IMR-90 (cell line): Measurements from ENCODE around the gene SLCO3A1. TPM values are rescaled to one million over a fixed set of nuclear protein-coding genes. Genes with fewer than 3 reads are reported as not detected.

ENCODE experiments used
- ATAC-seq: fragments of 200-7000 bp; cut with Tn5 transposase; 2 replicates; pipeline ENCODE4 v1.9.1; 2020; ENCODE audit warnings: low read depth, mild to moderate bottlenecking, moderate library complexity
- BruUV-seq: library from RNA; stranded (reverse); fragments of 400-500 nt; replicated peaks from 2 replicates; lab custom pipeline; 2021; lab: Mats Ljungman, UMichigan
- CTCF ChIA-PET: fragments of 300-600 bp; formaldehyde crosslinking; extraction: SDS; loops from one replicate; lab custom pipeline; 2021; ENCODE audit warnings: antibody characterized with exemption; lab: Yijun Ruan, JAX
- POLR2A ChIA-PET: fragments of 300-600 bp; sonication (Branson Sonifier 250); formaldehyde crosslinking; loops from one replicate; lab custom pipeline; 2022; ENCODE audit warnings: antibody characterized with exemption; ENCODE audit not compliant: unreplicated experiment; lab: Charles Lee
- DNase-seq: peaks from one replicate; pipeline ENCODE4 v3.0.0; 2013
- H2AFZ ChIP-seq: replicated peaks from 2 replicates; pipeline ENCODE3; 2013; ENCODE audit warnings: low read length, mild to moderate bottlenecking; ENCODE audit not compliant: poor library complexity
- H2AK5ac ChIP-seq: 2 replicates; pipeline ENCODE4 v1.6.1; 2013; ENCODE audit warnings: low read depth, low read length, inconsistent platforms
- H2AK9ac ChIP-seq: replicated peaks from 2 replicates; pipeline ENCODE3; 2013; ENCODE audit warnings: mild to moderate bottlenecking, low read depth, low read length, moderate library complexity; ENCODE audit not compliant: poor library complexity
- H2BK120ac ChIP-seq: 2 replicates; pipeline ENCODE4 v1.6.1; 2013; ENCODE audit warnings: low read depth, low read length, inconsistent platforms
- H2BK15ac ChIP-seq: 3 replicates; pipeline ENCODE4 v1.6.1; 2013; ENCODE audit warnings: low read depth, low read length, inconsistent platforms
- H2BK20ac ChIP-seq: 2 replicates; pipeline ENCODE4 v1.6.1; 2013; ENCODE audit warnings: low read depth, mild to moderate bottlenecking, inconsistent platforms, low read length, moderate library complexity
- H2BK5ac ChIP-seq: 2 replicates; pipeline ENCODE4 v1.6.1; 2013; ENCODE audit warnings: mild to moderate bottlenecking, low read depth, low read length, inconsistent platforms; ENCODE audit not compliant: poor library complexity, severe bottlenecking
- H3K14ac ChIP-seq: replicated peaks from 2 replicates; pipeline ENCODE4 v1.6.1; 2013; ENCODE audit warnings: low read depth, low read length, inconsistent platforms
- H3K18ac ChIP-seq: 2 replicates; pipeline ENCODE4 v1.6.1; 2013; ENCODE audit warnings: low read depth, low read length, control low read depth
- H3K23ac ChIP-seq: 2 replicates; pipeline ENCODE4 v1.6.1; 2013; ENCODE audit warnings: low read depth, low read length, inconsistent platforms
- H3K27ac ChIP-seq: 2 replicates; pipeline ENCODE4 v1.5.1; 2013; ENCODE audit warnings: mild to moderate bottlenecking, control low read depth, low read length; ENCODE audit not compliant: insufficient read depth
- H3K27me3 ChIP-seq: 2 replicates; pipeline ENCODE4 v1.6.1; 2013; ENCODE audit warnings: low read length; ENCODE audit not compliant: control insufficient read depth, insufficient read depth
- H3K36me3 ChIP-seq: 2 replicates; pipeline ENCODE4 v1.6.1; 2013; ENCODE audit warnings: low read length, mixed read lengths; ENCODE audit not compliant: control insufficient read depth, insufficient read depth
- H3K4ac ChIP-seq: 2 replicates; pipeline ENCODE4 v1.6.1; 2013; ENCODE audit warnings: low read depth, low read length, inconsistent platforms
- H3K4me1 ChIP-seq: 2 replicates; pipeline ENCODE4 v1.6.1; 2013; ENCODE audit warnings: low read length, mixed read lengths; ENCODE audit not compliant: control insufficient read depth, insufficient read depth
- H3K4me2 ChIP-seq: 2 replicates; pipeline ENCODE4 v1.6.1; 2013; ENCODE audit warnings: low read depth, mild to moderate bottlenecking, control low read depth, low read length, moderate library complexity
- H3K4me3 ChIP-seq: 2 replicates; pipeline ENCODE4 v1.5.1; 2013; ENCODE audit warnings: low read depth, mild to moderate bottlenecking, control low read depth, low read length, moderate library complexity; ENCODE audit not compliant: insufficient read depth
- H3K56ac ChIP-seq: 2 replicates; pipeline ENCODE4 v1.6.1; 2013; ENCODE audit warnings: low read length, inconsistent platforms; ENCODE audit not compliant: insufficient read depth; ENCODE audit errors: extremely low read depth
- H3K79me1 ChIP-seq, 2 experiments: 2 replicates each; pipeline ENCODE4 v1.6.1; 2013; ENCODE audit warnings: low read length in 2 of 2, inconsistent platforms in 1 of 2, low read depth in 1 of 2
- H3K9ac ChIP-seq: 2 replicates; pipeline ENCODE4 v1.6.1; 2013; ENCODE audit warnings: low read depth, low read length, control low read depth
- H3K9me1 ChIP-seq: 2 replicates; pipeline ENCODE4 v1.6.1; 2013; ENCODE audit warnings: low read length, inconsistent platforms; ENCODE audit not compliant: insufficient read depth
- H3K9me3 ChIP-seq: 2 replicates; pipeline ENCODE4 v1.6.1; 2013; ENCODE audit warnings: low read length; ENCODE audit not compliant: control insufficient read depth, insufficient read depth
- H4K20me1 ChIP-seq: 2 replicates; pipeline ENCODE4 v1.6.1; 2013; ENCODE audit warnings: low read length, inconsistent platforms; ENCODE audit not compliant: insufficient read depth
- H4K5ac ChIP-seq: 2 replicates; pipeline ENCODE4 v1.6.1; 2013; ENCODE audit warnings: mild to moderate bottlenecking, low read depth, low read length, control low read depth
- H4K8ac ChIP-seq, 2 experiments: 2 replicates each; pipeline ENCODE4 v1.6.1; 2013; ENCODE audit warnings: low read depth in 2 of 2, low read length in 2 of 2, control low read depth in 1 of 2, inconsistent platforms in 1 of 2
- H4K91ac ChIP-seq: 2 replicates; pipeline ENCODE4 v1.6.1; 2013; ENCODE audit warnings: low read depth, low read length, inconsistent platforms; ENCODE audit not compliant: insufficient read depth
- CHD1 ChIP-seq: IDR thresholded peaks from 2 replicates; pipeline ENCODE4 v1.6.1; 2012; ENCODE audit warnings: low read depth, low read length, improper control_type of control experiment
- FOS ChIP-seq: fragments of 150-350 bp; IDR thresholded peaks from 2 replicates; pipeline ENCODE4 v1.6.1; 2016; ENCODE audit warnings: low read depth, low read length
- MAZ ChIP-seq: IDR thresholded peaks from 2 replicates; pipeline ENCODE4 v1.6.1; 2012; ENCODE audit warnings: low read depth, mild to moderate bottlenecking, low read length, improper control_type of control experiment, moderate library complexity, borderline replicate concordance
- MXI1 ChIP-seq: IDR thresholded peaks from 2 replicates; pipeline ENCODE4 v1.6.1; 2012; ENCODE audit warnings: low read depth, mild to moderate bottlenecking, low read length, moderate library complexity, borderline replicate concordance
- POLR2A ChIP-seq: IDR thresholded peaks from 2 replicates; pipeline ENCODE4 v1.6.1; 2012; ENCODE audit warnings: mild to moderate bottlenecking, low read depth, low read length
- RCOR1 ChIP-seq: IDR thresholded peaks from 2 replicates; pipeline ENCODE4 v1.6.1; 2012; ENCODE audit warnings: mild to moderate bottlenecking, low read length, improper control_type of control experiment; ENCODE audit not compliant: insufficient replicate concordance
- RFX5 ChIP-seq: IDR thresholded peaks from 2 replicates; pipeline ENCODE4 v1.8.0; 2012; ENCODE audit warnings: low read depth, mild to moderate bottlenecking, low read length, moderate library complexity
- WGBS, 2 experiments: methylation state at CpG; one replicate each; pipeline versions ENCODE4 v1.1.5 to v1.1.7; 2013; ENCODE audit warnings: missing lambda C conversion rate in 2 of 2; ENCODE audit not compliant: insufficient read length in 1 of 2; ENCODE audit errors: extremely low coverage in 2 of 2; 5-methylcytosine and 5-hydroxymethylcytosine counted together
- dilution Hi-C: fragments of 300-500 bp; cut with HindIII; formaldehyde crosslinking; loops from one replicate; pipeline ENCODE4 v1.14.3; 2018; ENCODE audit warnings: low sequenced_read_pairs; ENCODE audit not compliant: unreplicated experiment
- in situ Hi-C: fragments of 300-500 bp; cut with MboI; formaldehyde crosslinking; loops from 3 replicates; pipeline ENCODE4 v1.14.3; 2019; ENCODE audit warnings: low sequenced_read_pairs, inconsistent platforms, mixed read lengths
- intact Hi-C: fragments of 100-400 bp; cut with micrococcal nuclease; formaldehyde crosslinking; loops from 2 replicates; pipeline ENCODE4 v1.10.0; 2022
- polyA plus RNA-seq, 3 experiments: library from polyadenylated mRNA; depleted of rRNA; stranded (reverse); fragments of >200 nt; gene quantifications; 2 replicates each; pipeline ENCODE4 v1.2.3, GENCODE V29; 2012; ENCODE audit warnings: low replicate concordance in 1 of 3
- total RNA-seq: library from RNA; depleted of rRNA; stranded (reverse); fragments of >200 nt; gene quantifications from 2 replicates; pipeline ENCODE4 v1.2.3, GENCODE V29; 2012

Gene SLCO3A1
- total and polyA plus RNA-seq, 2 of the 4 experiments (the other 2 are of a cell fraction) = 4.7 to 8.1 TPM

GRCh38 chr15:92011611-92012367 lies 158.3 kb downstream of the SLCO3A1 start:
- WGBS, 2 experiments = 81% methylated on average over 3 of the region's 14 CpGs; no CpG with 5 or more reads in 1 of the 2 experiments
- no peak overlapping the region for H4K5ac ChIP-seq
- no peaks in the 10 kb centered on the region for H3K79me1 ChIP-seq
- no peak overlapping the region for H2BK20ac ChIP-seq
- no peaks in the 10 kb centered on the region for H3K9me3 ChIP-seq
- H3K4me1 ChIP-seq = no peaks in the 10 kb centered on the region
- no TSS peak for BruUV-seq
- dilution Hi-C loops = no loop called here
- in situ Hi-C loops = no loop called here
- no peak overlapping the region for H4K8ac ChIP-seq
- no peak overlapping the region for H3K18ac ChIP-seq
- H2BK15ac ChIP-seq = no peak overlapping the region
- H3K14ac ChIP-seq = no peak overlapping the region
- no peak overlapping the region for H3K4ac ChIP-seq
- H3K27ac ChIP-seq = no peak overlapping the region
- H3K9me1 ChIP-seq = no peaks in the 10 kb centered on the region
- TF ChIP-seq MXI1 = no peak
- no peak for TF ChIP-seq POLR2A
- TF ChIP-seq MAZ = no peak
- TF ChIP-seq RFX5 = no peak
- TF ChIP-seq FOS = no peak
- TF ChIP-seq RCOR1 = no peak
- TF ChIP-seq CHD1 = no peak
- H3K27me3 ChIP-seq = no peaks in the 10 kb centered on the region
- DNase-seq (no peak), ATAC-seq (peak; percentile 21)
- H2BK5ac ChIP-seq = no peak overlapping the region
- H3K36me3 ChIP-seq = no peaks in the 10 kb centered on the region
- no peak overlapping the region for H2AFZ ChIP-seq
- no peak overlapping the region for H3K56ac ChIP-seq
- ChIA-PET CTCF (no interaction called here), POLR2A (no interaction called here)
- H4K91ac ChIP-seq = no peak overlapping the region
- intact Hi-C loops = no loop called here
- no peak overlapping the region for H2BK120ac ChIP-seq
- H3K4me2 ChIP-seq = 0 out of 2 replicates have a peak overlapping the region, but pooled peaks have one; percentile 19
- H2AK5ac ChIP-seq = no peak overlapping the region
- H3K23ac ChIP-seq = no peak overlapping the region
- H4K20me1 ChIP-seq = no peaks in the 10 kb centered on the region
- H3K4me3 ChIP-seq = no peak overlapping the region
- H3K9ac ChIP-seq = no peak overlapping the region
- no peak overlapping the region for H2AK9ac ChIP-seq
